Activated effector memory CD4-positive, alpha-beta T cell treated with Interleukin-2 at 50 U/mL for 16 hours (primary cell): ENCODE measurements around the gene FGG.

Source experiments
- DNase-seq: peaks from one replicate; pipeline ENCODE4 v3.0.0-alpha.2; 2020

Gene FGG

DNA sequence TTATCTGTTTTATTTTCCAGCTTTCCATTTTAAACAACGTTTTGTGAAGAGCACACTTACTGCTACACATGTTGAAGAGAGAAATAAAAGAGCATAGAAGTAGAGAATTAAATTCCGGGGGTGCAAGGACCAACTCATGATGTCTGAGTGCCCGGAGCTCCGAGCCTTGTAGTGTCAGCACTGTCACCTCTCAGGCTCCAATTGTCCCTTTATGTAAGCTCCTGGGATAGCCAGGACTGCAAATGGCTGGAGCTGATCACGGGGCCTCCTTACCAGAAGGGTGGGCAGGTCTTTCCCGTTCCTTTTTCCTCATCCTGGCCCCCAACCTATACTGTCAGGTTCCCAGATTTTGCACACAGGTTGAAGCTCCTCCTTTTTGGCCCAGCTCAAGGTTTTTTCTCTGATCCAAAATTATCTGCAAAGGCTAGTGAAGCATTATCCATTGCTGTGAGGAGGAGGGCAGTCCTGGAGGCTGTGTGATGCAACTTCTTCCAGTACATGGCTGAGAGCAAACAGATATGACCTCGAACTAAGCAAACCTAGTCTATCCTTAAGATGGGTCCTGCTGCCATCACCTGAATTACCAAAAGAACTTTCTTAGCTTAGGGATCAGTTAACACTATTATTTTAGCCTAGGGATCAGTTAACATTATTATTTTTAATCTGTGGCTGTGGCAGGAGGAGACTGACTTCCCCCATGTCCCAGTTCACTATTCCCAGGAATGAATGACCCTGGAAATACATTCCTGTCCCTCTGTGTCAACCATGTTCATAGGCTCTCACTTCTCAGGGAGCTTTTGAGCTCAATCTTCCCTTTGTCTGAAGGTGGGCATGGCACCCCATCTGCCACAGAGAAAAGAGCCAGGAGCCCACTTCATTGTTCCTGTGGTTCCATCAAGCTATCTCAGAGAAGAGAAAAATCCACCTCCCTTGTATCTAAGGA is at the start of gene FGG:
Gene FGG, minus strand, starts transcription at position 185 of the 943 bp plus-strand sequence. Its CDS starts 47 bp downstream, at position 138.
- no peak for DNase-seq

DNA sequence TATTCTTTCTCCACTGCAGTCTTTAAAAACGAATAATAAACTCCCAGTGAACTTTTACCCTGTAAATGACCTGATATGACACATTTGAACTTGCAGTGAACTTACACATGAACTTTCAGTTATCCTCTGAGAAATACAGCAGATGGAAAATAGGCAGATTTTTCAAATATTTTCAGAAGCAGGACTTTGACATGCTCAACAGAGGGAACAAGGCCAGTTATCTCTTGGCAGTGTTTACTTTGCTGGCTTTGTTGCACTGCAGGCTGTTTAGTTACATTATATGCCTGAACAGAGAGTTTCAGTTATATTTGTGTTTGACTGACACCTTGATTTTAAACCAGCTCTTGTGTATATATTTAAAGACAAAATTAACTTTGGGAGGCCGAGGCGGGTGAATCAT is 47.6 kb upstream of the FGG start:
- no peak for DNase-seq

DNA sequence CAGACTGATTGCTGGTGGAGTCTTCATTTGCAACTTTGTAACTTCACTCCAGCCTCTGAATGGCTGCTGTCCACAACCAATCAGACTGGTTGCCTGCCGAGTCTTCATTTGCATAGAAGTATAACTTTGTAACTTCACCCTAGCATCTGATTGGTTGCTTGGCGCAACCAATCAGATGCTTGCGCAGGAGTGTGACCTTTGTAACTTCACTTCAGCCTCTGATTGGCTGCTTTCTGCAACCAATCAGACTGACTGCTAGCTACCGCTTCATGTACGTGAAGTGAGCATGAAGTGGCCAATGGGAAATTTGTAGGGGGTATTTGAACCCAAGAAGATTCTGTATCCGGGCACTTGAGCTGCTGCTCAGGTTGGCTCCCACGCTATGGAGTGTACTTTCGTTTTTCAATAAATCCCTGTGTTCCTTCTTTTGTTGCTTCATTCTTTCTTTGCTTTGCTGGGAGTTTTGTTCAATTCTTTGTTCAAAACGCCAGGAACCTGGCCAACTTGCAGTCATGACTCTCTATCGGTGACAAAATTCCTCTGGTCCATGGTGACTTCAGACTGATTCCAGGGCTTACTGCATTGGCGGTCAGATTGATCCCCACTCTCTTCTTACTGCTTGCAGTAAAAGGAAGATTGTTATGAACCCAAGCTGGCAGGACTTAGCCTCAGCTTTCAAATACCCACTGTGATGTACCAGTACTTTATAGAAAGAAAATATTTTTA is 46.4 kb upstream of the FGG start:
- no peak for DNase-seq

DNA sequence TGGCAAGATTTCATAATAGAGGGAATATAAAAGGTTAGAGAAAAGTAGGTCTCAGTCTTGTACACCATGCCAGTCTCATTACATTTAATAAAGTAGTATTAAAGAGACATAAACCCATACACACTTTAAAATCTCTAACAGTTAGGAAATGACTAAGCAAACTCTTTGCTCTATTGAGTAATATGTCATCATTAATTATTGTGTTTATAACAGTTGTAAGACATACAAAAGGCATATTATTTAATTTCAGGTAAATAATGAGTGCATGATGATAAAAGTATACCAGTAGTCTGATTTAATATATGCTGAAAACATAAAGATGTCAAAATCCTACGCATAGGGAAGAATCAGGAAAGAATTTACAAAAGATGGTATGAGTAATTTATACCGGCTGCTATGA is 31.0 kb upstream of the FGG start:
- no peak for DNase-seq

DNA sequence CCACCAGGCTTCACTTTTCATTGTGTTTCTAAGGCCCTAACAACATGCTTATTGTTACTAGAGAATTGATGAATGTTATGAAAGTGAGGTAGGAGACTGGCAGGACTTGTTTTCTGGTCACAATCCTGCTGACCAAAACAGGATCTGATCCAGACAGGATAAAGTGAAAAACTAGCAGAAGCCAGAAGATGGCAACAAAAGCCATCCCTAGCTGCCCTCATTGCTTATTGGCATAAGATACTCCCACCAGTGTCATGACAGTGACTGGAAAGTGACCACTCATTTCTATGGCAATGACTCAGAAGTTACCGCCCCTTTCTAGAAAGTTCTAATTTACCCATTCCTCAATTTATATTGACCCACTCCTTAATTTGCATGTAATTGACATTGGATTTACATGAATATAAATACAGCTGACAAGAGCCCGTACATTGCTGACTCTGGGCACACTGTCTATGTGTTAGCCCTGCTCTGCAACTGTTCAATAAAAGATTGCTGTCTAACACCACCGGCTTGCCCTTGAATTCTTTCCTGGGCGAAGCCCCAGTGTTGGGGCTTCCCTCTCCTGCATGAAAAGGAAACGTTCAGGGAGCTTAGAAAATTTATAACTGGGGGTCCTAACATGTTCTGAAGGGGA is 30.0 kb upstream of the FGG start:
- no peak for DNase-seq

DNA sequence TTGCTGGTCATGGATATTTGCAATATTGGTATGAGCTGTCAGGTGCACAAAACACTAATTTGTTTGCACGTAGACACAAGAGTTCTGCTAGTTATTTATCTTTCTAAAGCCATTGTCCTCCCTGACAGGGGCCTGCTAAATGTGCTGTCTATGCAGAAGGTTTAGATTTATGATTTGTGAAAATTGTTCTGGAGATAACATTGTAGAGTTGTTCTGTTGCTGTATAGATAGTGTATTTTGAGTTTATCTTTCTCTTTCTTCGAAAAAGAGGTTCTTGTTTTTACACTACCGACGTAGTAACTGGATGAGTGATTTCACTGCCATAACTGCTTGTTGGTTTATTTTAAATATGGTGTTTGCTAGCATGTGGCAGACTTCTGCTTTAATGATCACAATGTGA is 28.5 kb upstream of the FGG start:
- no peak for DNase-seq

DNA sequence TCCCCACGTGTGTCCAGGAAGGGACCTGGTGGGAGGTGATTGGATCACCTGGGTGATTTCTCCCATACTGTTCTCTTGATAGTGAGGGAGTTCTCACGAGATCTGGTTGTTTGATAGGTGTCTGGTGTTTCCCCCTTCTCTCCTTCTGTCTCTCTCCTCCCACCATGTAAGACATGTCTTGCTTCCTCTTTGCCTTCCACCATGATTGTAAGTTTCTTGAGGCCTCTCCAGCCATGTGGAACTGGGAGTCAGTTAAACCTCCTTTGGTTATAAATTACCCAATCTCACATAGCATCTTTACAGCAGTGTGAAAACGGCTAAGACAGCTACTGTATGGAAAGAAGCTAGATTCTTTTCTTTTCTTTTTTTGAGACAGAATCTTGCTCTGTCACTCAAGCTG is 21.6 kb upstream of the FGG start:
- DNase-seq: no peak

DNA sequence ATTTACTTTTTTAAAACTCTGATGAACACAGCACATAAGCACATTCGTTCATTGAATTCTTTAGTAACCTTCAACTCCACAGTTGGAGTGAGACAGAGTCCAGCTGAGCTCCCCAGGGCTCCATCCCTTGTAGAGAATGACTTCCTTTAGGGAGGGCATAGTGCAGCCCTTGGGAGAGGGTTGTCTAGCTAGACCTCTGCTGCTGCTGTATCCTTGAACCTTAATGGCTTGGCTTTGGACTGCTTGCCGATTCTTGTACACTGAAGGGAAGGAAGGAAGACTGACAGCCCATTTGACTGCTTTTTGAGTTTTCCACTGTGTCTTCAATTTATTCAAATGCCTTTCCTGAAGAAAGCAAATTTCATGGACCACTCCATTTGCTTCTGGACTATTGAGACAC is 19.4 kb upstream of the FGG start:
- DNase-seq: no peak

DNA sequence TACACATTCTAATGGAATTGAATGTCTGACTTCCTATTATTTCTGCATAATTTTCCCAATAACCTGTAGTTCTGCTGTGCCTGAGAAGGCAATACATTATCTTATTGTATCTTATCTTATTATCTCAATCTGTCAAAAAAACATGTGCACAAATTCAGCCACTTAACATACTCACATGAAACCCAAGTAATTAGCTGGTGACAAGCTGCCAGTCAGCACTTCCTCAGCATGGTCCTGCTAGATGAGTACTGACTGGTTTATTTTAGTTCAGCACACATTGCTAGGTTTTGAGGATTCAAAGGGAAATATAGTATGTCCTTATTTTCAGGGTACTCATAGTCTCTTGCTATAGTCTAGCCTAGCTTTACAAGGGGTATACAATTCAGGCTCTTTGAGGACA is 17.9 kb upstream of the FGG start:
- DNase-seq: no peak

DNA sequence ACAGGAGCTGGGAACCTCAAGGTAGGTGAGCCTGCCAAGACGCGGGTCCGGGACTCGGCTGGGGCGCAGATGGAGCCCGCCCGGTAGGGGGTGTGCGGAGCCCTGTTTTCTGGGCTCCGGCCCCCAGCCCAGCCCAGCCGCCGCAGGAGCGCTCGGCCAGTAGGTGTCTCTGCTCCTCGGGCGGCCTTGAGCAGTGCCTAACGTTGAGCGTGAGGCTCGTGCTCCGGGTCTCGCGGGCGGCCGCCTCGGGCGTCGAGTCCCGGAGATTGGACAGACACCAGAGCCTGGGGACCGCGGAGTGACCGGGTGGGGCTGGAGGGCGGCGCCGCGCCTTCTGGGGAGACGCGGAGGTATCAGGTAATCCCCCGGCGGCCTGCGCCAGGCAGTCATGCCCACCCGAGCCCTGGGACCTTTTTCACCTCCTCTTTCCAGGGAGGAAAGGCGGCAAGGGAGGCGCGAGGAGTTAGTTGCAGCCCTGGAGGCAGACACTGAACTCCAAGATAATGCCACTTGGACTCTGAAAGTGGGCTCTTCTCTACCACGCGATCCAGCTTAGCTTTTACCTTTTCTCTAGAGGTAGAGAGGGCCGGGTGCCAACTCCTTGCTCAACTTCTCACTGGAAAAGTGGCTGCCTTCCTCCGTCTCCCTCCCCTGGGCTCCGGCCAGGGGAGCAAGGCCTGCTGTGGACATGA is 14.5 kb upstream of the FGG start:
- DNase-seq: no peak

DNA sequence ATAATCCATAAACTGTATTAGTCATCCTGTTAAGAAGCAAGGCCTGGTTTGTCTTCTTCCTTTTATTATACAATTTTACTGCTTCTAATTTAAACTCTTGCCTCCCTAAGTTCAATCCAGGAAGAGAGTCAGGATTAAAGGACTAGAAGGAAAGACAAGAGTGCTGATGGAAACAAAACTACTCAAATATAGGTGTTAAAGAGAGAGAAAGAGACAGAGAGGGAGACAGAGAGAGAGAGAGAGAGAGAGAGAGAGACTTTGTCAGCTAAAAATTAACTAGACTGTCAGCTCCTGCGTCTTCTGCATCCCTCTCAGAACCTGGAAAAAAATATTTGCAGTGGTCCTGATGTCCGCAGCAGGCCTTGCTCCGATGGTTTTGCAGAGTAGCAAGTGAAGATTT is 13.5 kb upstream of the FGG start:
- no peak for DNase-seq

DNA sequence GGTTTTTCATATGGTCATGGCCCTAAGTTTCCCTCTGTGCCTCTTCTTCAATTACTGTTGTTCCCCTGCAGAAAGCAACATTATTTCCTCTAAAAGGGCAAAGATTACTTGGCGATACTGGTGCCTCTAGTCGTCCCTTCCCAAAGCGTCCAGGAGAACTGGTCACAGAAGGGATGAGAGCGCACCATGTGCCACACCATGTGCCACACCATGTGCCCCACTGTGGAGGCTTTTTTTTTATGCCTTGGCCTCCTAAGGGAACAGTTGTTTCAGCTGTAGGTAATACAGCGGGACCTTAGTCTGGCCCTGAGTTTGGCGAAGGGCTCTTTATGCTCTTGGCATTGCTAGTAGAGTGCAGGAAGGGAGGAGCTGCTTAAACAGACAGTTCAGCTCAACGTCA is 11.5 kb upstream of the FGG start:
- no peak for DNase-seq

DNA sequence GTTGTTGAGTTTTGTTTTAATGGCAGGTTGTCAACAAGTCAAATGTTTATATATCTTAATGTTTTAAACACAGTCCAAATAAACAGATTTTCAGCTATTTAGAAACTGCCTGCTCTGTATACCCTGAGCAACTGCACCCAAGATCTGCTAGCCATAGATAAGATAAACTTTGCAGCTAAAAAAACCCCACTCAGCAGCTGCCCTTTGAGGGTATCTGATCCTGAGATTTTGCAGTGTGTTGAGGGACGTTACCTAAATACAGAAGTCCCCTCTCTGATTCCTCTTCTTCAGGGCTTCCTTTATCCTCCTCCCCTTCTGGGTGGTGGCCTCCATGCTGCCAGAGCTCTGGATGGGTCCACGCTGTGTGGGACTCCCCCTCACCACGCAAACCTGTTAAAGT is 11.0 kb upstream of the FGG start:
- no peak for DNase-seq

DNA sequence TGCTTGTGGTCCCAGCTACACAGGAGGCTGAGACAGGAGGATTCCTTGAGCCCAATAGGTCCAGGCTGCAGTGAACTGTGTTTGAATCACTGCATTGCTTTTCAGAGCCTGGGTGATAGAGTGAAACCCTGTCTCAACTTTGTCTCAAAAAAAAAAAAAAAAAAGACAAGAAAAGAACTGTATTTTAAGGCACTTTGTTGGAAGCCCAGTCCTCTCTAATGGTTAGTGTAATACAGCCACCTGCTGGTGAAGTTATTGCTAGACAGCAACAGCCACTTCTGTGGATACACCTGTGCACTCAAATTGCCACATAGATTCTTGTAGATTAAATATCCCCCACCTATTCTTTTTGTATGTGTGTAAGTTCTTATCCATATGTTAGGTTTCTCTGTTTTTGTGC is 10.1 kb upstream of the FGG start:
- no peak for DNase-seq

DNA sequence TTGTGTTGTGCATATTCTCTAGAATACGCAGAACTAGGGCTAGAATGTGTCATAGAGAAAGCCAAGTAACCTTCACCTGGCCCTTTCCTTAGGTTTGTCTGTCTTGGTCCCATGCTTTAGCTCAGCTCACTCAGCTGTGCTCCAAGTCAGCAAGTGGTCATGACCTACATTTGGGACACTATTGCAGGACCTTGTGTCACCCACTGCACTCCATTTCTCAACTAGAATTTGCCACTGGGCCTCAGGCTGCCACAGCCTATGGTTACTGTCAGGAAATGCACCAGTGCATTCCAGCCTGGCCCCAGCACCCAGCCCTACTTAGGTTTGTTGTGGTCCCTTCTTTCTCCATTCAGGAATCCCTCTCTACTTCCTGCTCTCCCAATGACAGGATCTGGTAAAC is 7.7 kb upstream of the FGG start:
- no peak for DNase-seq

DNA sequence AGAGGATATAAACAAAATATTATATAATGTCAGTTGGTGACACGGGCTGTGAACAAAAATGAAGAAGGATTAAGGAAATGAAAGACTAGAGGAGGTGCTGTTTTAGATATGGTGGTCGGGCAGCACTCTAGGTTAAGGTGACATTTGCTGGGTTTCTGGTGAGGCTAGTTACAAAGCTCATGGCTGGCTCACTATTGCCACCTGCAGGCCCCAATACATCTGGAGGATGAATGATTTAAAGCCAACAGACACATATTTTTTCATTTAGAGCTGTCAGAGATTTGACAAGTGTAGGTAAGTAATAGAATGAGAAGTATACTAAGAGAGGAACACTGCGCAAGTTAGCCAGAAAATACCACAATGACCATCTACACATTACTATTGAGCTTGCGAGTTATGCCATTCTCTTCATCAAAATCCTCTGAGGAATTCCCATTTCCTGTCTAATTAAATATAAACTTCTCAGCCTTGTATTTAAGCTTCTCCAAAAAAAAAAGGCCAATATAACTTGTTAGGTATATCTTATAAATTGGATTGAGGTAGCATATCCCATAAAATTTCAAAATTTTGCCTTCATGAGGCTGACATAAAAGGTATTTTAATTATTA is 6.4 kb upstream of the FGG start:
- peak; percentile 5 for DNase-seq

DNA sequence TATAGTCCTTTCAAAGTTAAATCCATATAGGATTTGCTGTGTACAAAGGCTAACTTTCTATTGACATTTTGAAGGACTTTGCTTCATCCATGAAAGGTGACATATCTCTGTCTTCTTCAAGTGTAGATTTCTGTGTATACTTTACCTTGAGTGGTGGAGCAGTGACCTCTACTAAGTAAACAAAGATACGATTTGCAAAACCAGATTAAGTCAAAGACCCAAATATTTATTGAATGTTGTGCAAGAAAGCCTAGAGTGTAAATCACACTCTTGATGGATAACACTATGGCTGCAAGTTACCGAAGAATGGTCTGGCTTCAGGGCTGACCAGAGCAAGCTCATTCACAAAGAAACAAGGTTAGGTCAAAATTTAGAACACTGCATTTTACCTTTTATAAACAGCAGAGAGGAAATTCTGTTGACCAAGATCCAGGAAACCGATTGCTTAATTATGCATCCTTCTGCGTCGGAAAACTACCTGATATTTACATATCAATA is 5.4 kb upstream of the FGG start:
- no peak for DNase-seq

DNA sequence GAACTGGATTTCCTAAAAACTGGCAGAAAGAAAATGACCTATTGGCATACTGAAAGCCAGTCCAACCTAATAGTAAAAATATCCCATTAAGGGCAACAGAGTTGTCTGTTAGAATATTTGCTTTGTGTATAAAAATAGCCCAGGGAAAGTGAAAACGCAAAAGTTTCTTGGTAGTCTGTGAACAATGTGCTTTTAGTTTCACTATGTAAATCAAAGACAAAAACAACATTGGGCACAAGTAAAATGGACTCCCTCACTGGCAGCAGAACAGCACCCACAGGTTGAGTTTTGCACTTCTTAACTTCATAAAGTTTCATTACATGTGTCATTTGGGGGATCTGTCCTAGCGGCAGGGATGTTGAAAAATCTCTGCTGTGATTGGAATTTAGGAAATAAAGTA is 4.3 kb upstream of the FGG start:
- DNase-seq: no peak

DNA sequence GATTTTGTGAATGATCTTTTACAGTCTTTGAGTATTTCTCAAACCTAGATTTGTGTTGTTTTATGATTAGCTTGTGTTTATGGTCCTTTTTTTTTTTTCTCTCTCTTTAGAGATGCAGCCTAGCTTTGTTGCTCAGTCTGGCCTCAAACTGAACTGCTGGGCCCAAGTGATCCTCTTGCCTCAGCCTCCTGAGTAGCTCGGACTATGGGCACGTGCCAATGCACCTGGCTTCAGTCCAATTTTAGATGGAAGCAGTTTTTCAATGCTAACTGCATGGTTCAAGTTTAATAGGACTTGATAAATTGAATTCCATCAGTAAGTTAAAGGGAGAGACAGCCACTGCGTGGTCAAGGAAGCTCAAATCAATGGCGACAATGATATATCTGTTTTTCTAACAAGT is 3.8 kb upstream of the FGG start:
- no peak for DNase-seq

DNA sequence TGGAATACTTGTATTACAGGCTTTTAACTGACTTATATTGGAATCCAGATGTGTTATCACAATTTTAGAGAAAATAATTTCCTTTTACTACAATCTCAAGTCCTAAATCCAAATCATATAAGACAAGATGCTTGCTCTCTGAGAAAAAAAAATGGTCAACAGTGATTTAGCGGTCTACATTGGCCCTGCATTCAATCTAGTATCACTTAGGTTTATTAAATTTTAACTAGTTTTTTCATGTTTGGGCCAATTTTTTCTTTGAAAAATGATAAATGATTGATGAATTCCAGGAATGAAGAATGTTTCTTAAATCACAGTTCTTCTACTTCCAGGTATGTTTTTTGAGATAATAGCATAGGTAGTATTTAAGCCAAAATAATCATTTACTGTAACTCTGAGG is 2.8 kb upstream of the FGG start:
- no peak for DNase-seq

DNA sequence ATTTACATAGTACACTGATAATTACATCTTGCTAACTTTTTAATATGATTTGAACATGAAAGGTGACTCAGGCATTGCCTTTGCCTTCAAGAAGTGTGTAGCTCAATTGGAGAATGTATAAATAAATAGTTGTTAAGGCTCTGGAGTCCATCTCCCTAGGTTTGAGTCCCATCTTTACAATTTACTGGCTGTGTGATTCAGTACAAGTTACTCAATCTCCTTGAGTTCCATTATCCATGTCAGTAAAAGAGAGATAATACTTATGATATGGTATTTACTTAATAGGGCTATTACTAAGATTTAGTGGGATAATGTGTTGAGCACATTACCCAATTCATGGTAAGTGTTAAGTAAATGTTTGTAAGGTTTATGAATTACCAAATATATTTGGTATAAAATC is 1.9 kb upstream of the FGG start:
- no peak for DNase-seq

DNA sequence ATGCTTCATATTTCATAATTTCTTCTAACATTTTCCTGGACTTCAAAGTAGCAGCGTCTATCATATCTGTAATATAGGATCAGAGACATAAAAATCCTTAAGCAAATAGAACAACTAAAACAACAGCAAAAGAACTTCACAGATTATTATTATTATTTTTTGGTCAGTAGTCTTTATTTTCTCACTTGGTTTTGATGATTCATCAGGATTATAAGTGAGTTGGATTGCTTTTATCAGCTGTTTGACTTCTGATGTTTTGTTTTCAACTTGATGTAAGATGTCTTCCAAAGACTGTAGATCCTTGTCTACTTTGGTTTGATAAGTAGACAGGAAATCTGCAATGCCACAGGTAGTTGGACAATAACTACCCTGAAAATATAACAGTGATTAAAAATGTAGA is 623 bp downstream of the FGG start:
- DNase-seq: no peak

DNA sequence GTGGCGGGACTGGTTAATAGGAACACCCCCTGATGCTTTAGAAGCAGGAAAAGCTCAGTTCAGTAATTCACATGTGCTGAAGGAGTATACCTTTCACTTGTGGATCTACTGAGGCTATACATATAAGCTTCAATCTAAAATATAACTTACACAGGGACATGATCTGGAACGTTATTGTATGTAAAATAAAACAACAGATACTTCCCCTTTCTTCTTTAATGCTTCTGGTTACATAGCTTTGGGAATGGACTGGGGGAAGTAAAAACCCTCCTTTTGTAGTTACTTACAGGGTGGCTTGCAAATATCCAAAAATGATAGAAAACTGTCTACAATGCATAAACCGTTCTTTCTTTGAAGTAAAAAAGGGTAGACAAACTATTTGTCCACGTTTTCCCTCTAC is 1.9 kb downstream of the FGG start:
- DNase-seq: no peak
